Upper lobe of left lung (tissue), 4 donors: ENCODE results near the gene LGALS7.

Source experiments
- POLR2A ChIP-seq, 4 donors: fragments of 450-650 bp; IDR thresholded peaks; one replicate each; pipeline ENCODE4 v1.5.1; 2016 to 2017; ENCODE audit warnings: antibody characterized with exemption in 4 of 4, mild to moderate bottlenecking in 2 of 4
- TF ChIP-seq, protein P1 (sequence below), 6 experiments: fragments of 450-650 bp in 4 of 6; fragments of 200-600 bp in 2 of 6; sonication (generic) in 2 of 6; IDR thresholded peaks; one replicate each; pipeline ENCODE4 v1.5.1; 2016 to 2019; ENCODE audit warnings: antibody characterized with exemption in 6 of 6

DNA sequence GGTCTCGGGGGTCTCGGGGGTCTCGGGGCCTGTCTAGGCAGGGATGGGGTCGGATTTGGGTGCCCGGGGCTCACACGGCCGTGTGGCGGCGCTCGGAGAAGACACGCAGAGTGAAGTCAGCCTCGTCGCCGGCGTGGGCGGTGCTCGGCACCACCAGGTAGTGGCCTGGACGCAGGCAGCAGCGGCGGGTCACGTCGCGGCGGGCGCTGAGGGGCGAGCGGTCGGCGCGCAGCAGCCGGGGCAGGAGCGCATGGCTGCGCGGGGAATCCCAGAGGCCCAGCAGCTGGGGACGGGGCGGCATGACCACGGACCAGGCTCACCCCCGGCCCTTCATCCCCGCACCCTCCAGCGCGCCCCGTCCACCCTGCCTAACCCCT is 37.3 kb downstream of the LGALS7 start:
- TF ChIP-seq, protein P1, sequence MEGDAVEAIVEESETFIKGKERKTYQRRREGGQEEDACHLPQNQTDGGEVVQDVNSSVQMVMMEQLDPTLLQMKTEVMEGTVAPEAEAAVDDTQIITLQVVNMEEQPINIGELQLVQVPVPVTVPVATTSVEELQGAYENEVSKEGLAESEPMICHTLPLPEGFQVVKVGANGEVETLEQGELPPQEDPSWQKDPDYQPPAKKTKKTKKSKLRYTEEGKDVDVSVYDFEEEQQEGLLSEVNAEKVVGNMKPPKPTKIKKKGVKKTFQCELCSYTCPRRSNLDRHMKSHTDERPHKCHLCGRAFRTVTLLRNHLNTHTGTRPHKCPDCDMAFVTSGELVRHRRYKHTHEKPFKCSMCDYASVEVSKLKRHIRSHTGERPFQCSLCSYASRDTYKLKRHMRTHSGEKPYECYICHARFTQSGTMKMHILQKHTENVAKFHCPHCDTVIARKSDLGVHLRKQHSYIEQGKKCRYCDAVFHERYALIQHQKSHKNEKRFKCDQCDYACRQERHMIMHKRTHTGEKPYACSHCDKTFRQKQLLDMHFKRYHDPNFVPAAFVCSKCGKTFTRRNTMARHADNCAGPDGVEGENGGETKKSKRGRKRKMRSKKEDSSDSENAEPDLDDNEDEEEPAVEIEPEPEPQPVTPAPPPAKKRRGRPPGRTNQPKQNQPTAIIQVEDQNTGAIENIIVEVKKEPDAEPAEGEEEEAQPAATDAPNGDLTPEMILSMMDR (IDR thresholded peaks at IDR 0.05): peak in 1 of 6 experiments; percentile 16
- TF ChIP-seq POLR2A (IDR thresholded peaks at IDR 0.05): peak in 1 of 4 donors; percentile 51
